Calu3 (cell line): ENCODE data around the gene BIRC7. TPM values are rescaled to one million over a fixed set of nuclear protein-coding genes. Genes with fewer than 3 reads are reported as not detected.

ENCODE experiments used
- BruUV-seq: library from RNA; stranded (reverse); fragments of 400-500 nt; replicated peaks from 2 replicates; lab custom pipeline; 2021; lab: Mats Ljungman, UMichigan
- CTCF ChIA-PET: fragments of 300-600 bp; sonication (Branson Sonifier 250); formaldehyde crosslinking; loops from one replicate; lab custom pipeline; 2022; ENCODE audit warnings: antibody characterized with exemption; lab: Charles Lee
- DNase-seq: peaks from one replicate; pipeline ENCODE4 v3.0.0; 2022
- H3K27ac Mint-ChIP-seq: one replicate; pipeline ENCODE4 v1.8.0; 2022; ENCODE audit warnings: mixed read lengths; ENCODE audit not compliant: unreplicated experiment
- H3K27me3 Mint-ChIP-seq: one replicate; pipeline ENCODE4 v1.8.0; 2022; ENCODE audit warnings: mixed read lengths; ENCODE audit not compliant: unreplicated experiment
- H3K36me3 Mint-ChIP-seq: one replicate; pipeline ENCODE4 v1.8.0; 2022; ENCODE audit warnings: mild to moderate bottlenecking, moderate library complexity, mixed read lengths; ENCODE audit not compliant: insufficient read depth, unreplicated experiment
- H3K4me1 Mint-ChIP-seq: one replicate; pipeline ENCODE4 v1.8.0; 2022; ENCODE audit warnings: mild to moderate bottlenecking, low read depth, mixed read lengths; ENCODE audit not compliant: unreplicated experiment
- H3K4me3 Mint-ChIP-seq: one replicate; pipeline ENCODE4 v1.8.0; 2022; ENCODE audit warnings: mild to moderate bottlenecking, low read depth, moderate library complexity, mixed read lengths; ENCODE audit not compliant: unreplicated experiment
- H3K9me3 Mint-ChIP-seq: one replicate; pipeline ENCODE4 v1.8.0; 2022; ENCODE audit warnings: low read depth, mixed read lengths; ENCODE audit not compliant: unreplicated experiment
- intact Hi-C: fragments of 100-400 bp; cut with micrococcal nuclease; formaldehyde crosslinking; loops from one replicate; pipeline ENCODE4 v1.10.0; 2022; ENCODE audit not compliant: unreplicated experiment
- total RNA-seq: library from RNA; stranded (reverse); gene quantifications from 2 replicates; pipeline ENCODE4 v1.2.3, GENCODE V29; 2022
- TF ChIP-seq, protein P1 (sequence below): fragments of 200-600 bp; IDR thresholded peaks from one replicate; pipeline ENCODE4 v1.8.0; 2022; ENCODE audit warnings: antibody characterized with exemption; ENCODE audit not compliant: unreplicated experiment

BIRC7 gene
- total RNA-seq, 1 experiment from 2014 or later, result 0.26 TPM

DNA sequence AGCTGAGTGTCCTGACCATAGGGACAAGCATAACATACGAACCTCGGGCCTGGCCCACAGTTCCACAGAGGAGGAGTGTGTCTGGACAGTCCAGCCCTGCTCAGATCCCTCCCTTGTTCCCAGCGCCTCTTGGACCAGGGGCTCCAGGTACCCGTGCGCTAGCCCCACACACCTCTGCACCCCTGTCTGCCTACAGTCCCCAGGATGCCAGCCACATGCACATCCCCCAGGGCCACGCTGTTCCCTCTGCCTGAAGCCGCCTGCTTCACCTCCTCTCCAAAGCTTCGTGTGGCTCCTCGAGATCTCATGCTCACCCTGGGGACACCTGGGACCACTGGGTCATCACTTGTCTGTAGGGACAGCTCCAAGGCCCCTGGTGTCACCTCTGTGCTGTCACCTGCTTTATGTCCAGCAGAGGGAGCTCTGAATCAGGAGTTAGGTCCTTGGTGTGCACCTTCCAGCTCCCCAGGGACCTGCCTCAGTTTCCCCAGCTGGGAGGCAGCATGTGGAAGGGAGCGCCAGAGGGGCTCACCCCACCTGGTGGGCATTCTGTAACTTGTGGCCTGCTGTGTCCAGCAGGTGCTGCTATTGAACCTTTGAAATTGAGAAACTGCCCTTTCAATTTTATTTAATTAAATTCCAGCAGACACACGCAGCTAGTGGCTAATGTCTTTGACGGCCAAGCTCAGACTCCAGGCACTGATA is 12.4 kb upstream of the BIRC7 start:
- CTCF ChIA-PET, result interaction anchor here (0.7 to 4.6 kb wide), 28 partner anchors 9 to 348 kb away, joined by 3 to 68 read pairs (median 5); partner anchors contain the start of genes ARFGAP1, BIRC7 and NKAIN4
- Mint-ChIP-seq H3K4me1 (peaks cover 24% of the 10 kb centered on the region), H3K9me3 (no peaks in the 10 kb centered on the region), H3K4me3 (no peak overlapping the region), H3K36me3 (peaks cover 6% of the 10 kb centered on the region), H3K27ac (no peak overlapping the region), H3K27me3 (peaks cover 36% of the 10 kb centered on the region)
- TF ChIP-seq, protein P1, sequence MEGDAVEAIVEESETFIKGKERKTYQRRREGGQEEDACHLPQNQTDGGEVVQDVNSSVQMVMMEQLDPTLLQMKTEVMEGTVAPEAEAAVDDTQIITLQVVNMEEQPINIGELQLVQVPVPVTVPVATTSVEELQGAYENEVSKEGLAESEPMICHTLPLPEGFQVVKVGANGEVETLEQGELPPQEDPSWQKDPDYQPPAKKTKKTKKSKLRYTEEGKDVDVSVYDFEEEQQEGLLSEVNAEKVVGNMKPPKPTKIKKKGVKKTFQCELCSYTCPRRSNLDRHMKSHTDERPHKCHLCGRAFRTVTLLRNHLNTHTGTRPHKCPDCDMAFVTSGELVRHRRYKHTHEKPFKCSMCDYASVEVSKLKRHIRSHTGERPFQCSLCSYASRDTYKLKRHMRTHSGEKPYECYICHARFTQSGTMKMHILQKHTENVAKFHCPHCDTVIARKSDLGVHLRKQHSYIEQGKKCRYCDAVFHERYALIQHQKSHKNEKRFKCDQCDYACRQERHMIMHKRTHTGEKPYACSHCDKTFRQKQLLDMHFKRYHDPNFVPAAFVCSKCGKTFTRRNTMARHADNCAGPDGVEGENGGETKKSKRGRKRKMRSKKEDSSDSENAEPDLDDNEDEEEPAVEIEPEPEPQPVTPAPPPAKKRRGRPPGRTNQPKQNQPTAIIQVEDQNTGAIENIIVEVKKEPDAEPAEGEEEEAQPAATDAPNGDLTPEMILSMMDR, result peak; percentile 98
- BruUV-seq, result no TSS peak
- DNase-seq, result peak; percentile 75
- intact Hi-C loops, result loop anchor here (5.0 kb wide), 2 partner anchors 159 to 314 kb away; partner anchors contain the start of gene PTK6

DNA sequence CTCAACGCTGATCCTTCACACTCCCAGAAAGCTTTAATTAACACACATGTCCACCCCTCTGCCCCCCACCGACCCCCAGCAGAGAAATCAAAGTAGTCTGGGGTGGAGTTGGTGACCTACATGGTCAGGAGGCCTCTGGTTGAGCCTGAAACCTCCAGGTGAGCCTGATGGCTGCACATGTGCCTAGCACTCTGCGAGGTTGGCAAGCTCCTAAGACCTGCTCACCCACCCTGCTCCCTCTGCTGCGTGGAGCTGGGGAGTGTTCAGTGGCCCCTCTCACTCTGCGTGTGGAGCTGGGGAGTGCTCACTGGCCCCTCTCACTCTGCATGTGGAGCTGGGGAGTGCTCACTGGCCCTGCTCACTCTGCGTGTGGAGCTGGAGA is 11.9 kb upstream of the BIRC7 start:
- intact Hi-C loops, result loop anchor here (5.0 kb wide), 2 partner anchors 158 to 313 kb away; partner anchors contain the start of gene PTK6
- H3K4me1 Mint-ChIP-seq, result peaks cover 24% of the 10 kb centered on the region
- BruUV-seq, result no TSS peak
- H3K4me3 Mint-ChIP-seq, result no peak overlapping the region
- H3K27me3 Mint-ChIP-seq, result peaks cover 36% of the 10 kb centered on the region
- H3K9me3 Mint-ChIP-seq, result no peaks in the 10 kb centered on the region
- no peak for DNase-seq
- H3K27ac Mint-ChIP-seq, result no peak overlapping the region
- H3K36me3 Mint-ChIP-seq, result peaks cover 6% of the 10 kb centered on the region
- CTCF ChIA-PET, result interaction anchor here (0.6 to 4.6 kb wide), 26 partner anchors 9 to 349 kb away, joined by 3 to 68 read pairs (median 5); partner anchors contain the start of genes ARFGAP1, BIRC7 and NKAIN4
- TF ChIP-seq, protein P1, result no peak

DNA sequence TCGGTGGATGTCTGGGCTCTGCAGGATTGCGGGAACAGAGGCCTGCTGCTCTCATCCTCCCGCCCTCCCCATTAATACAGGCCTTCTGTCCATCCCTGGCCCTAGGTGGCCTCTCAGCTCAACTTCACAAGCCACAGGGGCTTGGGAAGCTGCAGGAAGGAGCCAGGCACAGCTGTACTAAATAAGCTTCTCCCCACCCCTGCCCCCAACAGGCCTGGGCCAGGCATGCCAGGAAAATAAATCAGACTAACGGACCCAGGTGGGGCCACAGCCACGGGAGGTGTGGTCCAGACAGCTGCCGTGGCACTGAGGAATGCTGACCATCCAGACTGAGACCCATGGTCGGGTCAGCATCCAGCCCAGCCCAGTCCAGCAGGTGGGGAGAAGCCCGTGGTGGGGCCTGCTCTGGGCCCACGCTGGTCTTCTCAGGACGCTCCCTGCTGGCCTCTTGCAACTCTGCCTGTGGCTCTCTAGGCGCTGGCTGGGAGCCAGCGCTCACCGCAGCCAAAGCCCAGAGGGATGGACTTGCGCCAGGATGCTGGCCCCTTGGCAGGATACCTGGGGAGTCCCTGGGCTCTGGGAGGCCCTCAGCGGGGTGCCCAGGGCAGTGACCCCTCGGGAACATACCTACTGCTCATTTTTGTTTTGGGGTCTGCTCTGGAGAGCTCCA is 11.2 kb upstream of the BIRC7 start:
- H3K36me3 Mint-ChIP-seq, result peaks cover 9% of the 10 kb centered on the region
- no peak overlapping the region for H3K27ac Mint-ChIP-seq
- intact Hi-C loops, result loop anchor here (5.0 kb wide), 2 partner anchors 158 to 313 kb away; partner anchors contain the start of gene PTK6
- H3K9me3 Mint-ChIP-seq, result no peaks in the 10 kb centered on the region
- peaks cover 24% of the 10 kb centered on the region for H3K4me1 Mint-ChIP-seq
- TF ChIP-seq, protein P1, result no peak
- DNase-seq, result peak; percentile 82
- BruUV-seq, result no TSS peak
- peaks cover 34% of the 10 kb centered on the region for H3K27me3 Mint-ChIP-seq
- CTCF ChIA-PET, result interaction anchor here (0.6 to 4.6 kb wide), 16 partner anchors 9 to 157 kb away, joined by 3 to 68 read pairs (median 6); partner anchors contain the start of genes BIRC7 and NKAIN4
- peak overlapping the region; percentile 4 for H3K4me3 Mint-ChIP-seq

DNA sequence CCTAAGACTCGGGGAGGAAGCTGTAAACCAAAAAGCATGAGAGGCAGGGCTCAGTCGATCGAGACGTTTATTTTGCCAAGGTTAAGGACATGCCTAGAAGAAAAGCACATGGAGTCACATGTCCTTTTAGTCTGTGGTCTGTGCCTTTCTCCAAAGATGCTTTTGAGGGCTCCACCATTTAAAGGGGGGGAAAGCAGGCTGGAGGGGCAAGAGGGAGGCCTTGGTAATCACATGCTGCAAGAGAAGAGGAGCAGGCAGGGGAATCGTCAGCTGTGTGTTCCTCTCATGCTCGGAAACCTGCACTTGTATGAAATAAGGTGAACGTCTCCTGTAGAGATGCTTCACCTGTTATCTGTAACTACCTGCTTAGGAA is 10.6 kb upstream of the BIRC7 start:
- H3K9me3 Mint-ChIP-seq, result no peaks in the 10 kb centered on the region
- no TSS peak for BruUV-seq
- peaks cover 29% of the 10 kb centered on the region for H3K27me3 Mint-ChIP-seq
- CTCF ChIA-PET, result interaction anchor here (0.7 to 4.6 kb wide), 10 partner anchors 9 to 157 kb away, joined by 3 to 68 read pairs (median 9); partner anchors contain the start of genes BIRC7 and NKAIN4
- no peak overlapping the region for H3K27ac Mint-ChIP-seq
- peaks cover 24% of the 10 kb centered on the region for H3K4me1 Mint-ChIP-seq
- TF ChIP-seq, protein P1, result no peak
- peaks cover 9% of the 10 kb centered on the region for H3K36me3 Mint-ChIP-seq
- DNase-seq, result no peak
- peak overlapping the region; percentile 4 for H3K4me3 Mint-ChIP-seq
- intact Hi-C loops, result no loop called here
